HCT116 (cell line): ENCODE data around the gene BOLL.
"Not testable (repeated sequence)": the region's sequence is repeated elsewhere in the genome, so short reads cannot be mapped to it uniquely, and the experiment has no call there.

Experiments
- CEBPB ChIP-seq: IDR thresholded peaks from 2 replicates; pipeline ENCODE4 v1.6.1; 2012; ENCODE audit warnings: low read depth
- CTCF ChIP-seq, 3 experiments: fragments of 200-600 bp in 1 of 3; sonication (generic) in 1 of 3; IDR thresholded peaks in 2 of 3; conservative IDR thresholded peaks in 1 of 3; 2 replicates each; pipeline ENCODE4 v1.5.1; 2012 to 2017; ENCODE audit warnings: low read depth in 2 of 3, low read length in 2 of 3, antibody characterized with exemption in 1 of 3, borderline replicate concordance in 1 of 3, control low read depth in 1 of 3, mild to moderate bottlenecking in 1 of 3, mixed read lengths in 1 of 3, mixed run types in 1 of 3, moderate library complexity in 1 of 3; ENCODE audit not compliant: insufficient read depth in 1 of 3
- JUND ChIP-seq: IDR thresholded peaks from 2 replicates; pipeline ENCODE4 v1.6.1; 2012
- POLR2A ChIP-seq: IDR thresholded peaks from 2 replicates; pipeline ENCODE4 v1.7.0; 2011; ENCODE audit warnings: borderline replicate concordance; ENCODE audit not compliant: insufficient read depth, insufficient read length; ENCODE audit errors: extremely low read depth
- POLR2AphosphoS5 ChIP-seq: IDR thresholded peaks from 2 replicates; pipeline ENCODE4 v1.6.1; 2011; ENCODE audit warnings: mild to moderate bottlenecking, low read depth, low read length, moderate library complexity
- SP1 ChIP-seq: IDR thresholded peaks from 2 replicates; pipeline ENCODE4 v1.6.1; 2012; ENCODE audit warnings: low read depth
- TCF7L2 ChIP-seq: IDR thresholded peaks from 2 replicates; pipeline ENCODE4 v1.7.0; 2011; ENCODE audit warnings: borderline replicate concordance, inconsistent platforms; ENCODE audit not compliant: insufficient read depth, insufficient read length; ENCODE audit errors: extremely low read depth

GRCh38 chr2:197695971-197696370 lies 89.1 kb downstream of the BOLL start:
- TF ChIP-seq POLR2A; CEBPB; CTCF (IDR thresholded peaks at IDR 0.05 in 2 of 3, conservative IDR thresholded peaks at IDR 0.05 in 1 of 3; ENCODE audit: borderline replicate concordance in 1 of 3, insufficient read depth in 1 of 3, low read depth in 2 of 3, low read length in 2 of 3); POLR2AphosphoS5; TCF7L2; SP1; JUND: not testable (repeated sequence)
